Measurements from ENCODE around the gene WNT8B. TPM values are rescaled to one million over a fixed set of nuclear protein-coding genes. Genes with fewer than 3 reads are reported as not detected.

WNT8B gene
- total and polyA plus RNA-seq, 2 experiments from 2014 or later, result not detected

DNA sequence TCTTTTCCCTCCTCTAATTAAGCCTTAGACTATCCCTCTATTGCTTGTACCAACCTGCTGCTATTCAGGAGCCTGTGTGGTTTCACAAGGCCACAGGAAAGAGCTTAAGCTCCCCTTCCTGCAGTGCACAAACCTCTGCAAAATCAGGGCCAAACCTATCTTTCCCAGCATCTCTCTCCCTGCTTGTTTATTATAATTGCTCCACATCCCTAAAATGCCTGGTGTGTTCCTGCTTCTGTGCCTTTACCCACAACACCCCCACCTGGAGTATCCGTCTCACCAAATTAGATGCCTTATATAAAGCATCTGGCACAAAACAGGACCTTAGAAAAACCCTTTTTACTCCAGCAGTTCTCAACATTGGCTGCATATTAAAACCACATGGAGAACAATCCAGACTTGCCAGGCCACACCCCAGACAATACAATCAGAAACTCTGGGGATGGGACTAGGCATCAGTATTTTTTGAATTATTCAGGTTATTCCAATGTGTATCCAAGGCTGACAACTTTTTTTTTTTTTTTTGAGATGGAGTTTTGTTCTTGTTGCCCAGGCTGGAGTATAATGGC, 40.2 kb downstream of the WNT8B start:
- Histone ChIP-seq H3K36me3 (ENCODE audit: low read depth) (no peaks in the 10 kb centered on the region), H3K4me2 (ENCODE audit: unreplicated experiment) (no peak overlapping the region), H3K4me1 (ENCODE audit: insufficient read depth) (peaks cover 31% of the 10 kb centered on the region), H3K79me2 (ENCODE audit: insufficient read depth) (no peaks in the 10 kb centered on the region), H3K27me3 (replicated peaks; ENCODE audit: insufficient read depth) (no peaks in the 10 kb centered on the region), H2AFZ (no peak overlapping the region), H3K9me3 (ENCODE audit: low read depth) (no peaks in the 10 kb centered on the region), H3K9me2 (ENCODE audit: insufficient read depth) (no peaks in the 10 kb centered on the region), H3K9ac (no peak overlapping the region), H3K27ac (no peak overlapping the region), H3F3A (ENCODE audit: insufficient read depth) (peaks cover 21% of the 10 kb centered on the region), H4K20me1 (ENCODE audit: insufficient read depth) (no peaks in the 10 kb centered on the region), H3K4me3 (no peak overlapping the region)
- DNase-seq, result peak; percentile 20
- TF ChIP-seq EZH2phosphoT487 (IDR thresholded peaks at IDR 0.05; ENCODE audit: insufficient read depth, low read depth) (no peak), EZH2 (IDR thresholded peaks at IDR 0.05; ENCODE audit: insufficient read depth, poor library complexity, severe bottlenecking) (no peak)
- in situ Hi-C loops (cut with MboI), result no loop called here
- 86 to 100% methylated on average over 1 of the region's 1 CpG for WGBS, 2 experiments (ENCODE audit: low coverage in 1 of 2, low lambda C conversion rate in 2 of 2, missing lambda C conversion rate in 2 of 2)

GRCh38 chr10:100504096-100504495, 41.3 kb downstream of the WNT8B start:
- H3K27ac ChIP-seq, result no peak overlapping the region
- DNase-seq, result peak; percentile 45
- in situ Hi-C loops (cut with MboI), result no loop called here

GRCh38 chr10:100505164-100505563, 42.4 kb downstream of the WNT8B start:
- no peaks in the 10 kb centered on the region for H3K79me2 ChIP-seq (ENCODE audit: insufficient read depth)
- H4K20me1 ChIP-seq (ENCODE audit: insufficient read depth), result no peaks in the 10 kb centered on the region
- TF ChIP-seq EZH2phosphoT487 (IDR thresholded peaks at IDR 0.05; ENCODE audit: insufficient read depth, low read depth) (no peak), EZH2 (IDR thresholded peaks at IDR 0.05; ENCODE audit: insufficient read depth, poor library complexity, severe bottlenecking) (no peak)
- peaks cover 31% of the 10 kb centered on the region for H3K4me1 ChIP-seq (ENCODE audit: insufficient read depth)
- H3K9ac ChIP-seq, result no peak overlapping the region
- no peak overlapping the region for H3K4me3 ChIP-seq
- H3K36me3 ChIP-seq (ENCODE audit: low read depth), result no peaks in the 10 kb centered on the region
- H3F3A ChIP-seq (ENCODE audit: insufficient read depth), result peaks cover 21% of the 10 kb centered on the region
- no peaks in the 10 kb centered on the region for H3K27me3 ChIP-seq (replicated peaks; ENCODE audit: insufficient read depth)
- no peaks in the 10 kb centered on the region for H3K9me3 ChIP-seq (ENCODE audit: low read depth)
- no peak overlapping the region for H3K4me2 ChIP-seq (ENCODE audit: unreplicated experiment)
- no peaks in the 10 kb centered on the region for H3K9me2 ChIP-seq (ENCODE audit: insufficient read depth)
- no peak overlapping the region for H3K27ac ChIP-seq
- no peak for DNase-seq
- WGBS, 2 experiments (ENCODE audit: low coverage in 1 of 2, low lambda C conversion rate in 2 of 2, missing lambda C conversion rate in 2 of 2), result 100% methylated on average over 2 of the region's 2 CpGs
- in situ Hi-C loops (cut with MboI), result no loop called here
- H2AFZ ChIP-seq, result no peak overlapping the region

More at GRCh38 chr10:100504096-100504495, 41.3 kb downstream of the WNT8B start:
- Histone ChIP-seq H4K20me1 (ENCODE audit: insufficient read depth) (no peaks in the 10 kb centered on the region), H3K4me3 (no peak overlapping the region), H3F3A (ENCODE audit: insufficient read depth) (peaks cover 21% of the 10 kb centered on the region), H3K4me1 (ENCODE audit: insufficient read depth) (peaks cover 31% of the 10 kb centered on the region), H3K4me2 (ENCODE audit: unreplicated experiment) (no peak overlapping the region), H2AFZ (no peak overlapping the region), H3K9ac (no peak overlapping the region), H3K36me3 (ENCODE audit: low read depth) (no peaks in the 10 kb centered on the region), H3K79me2 (ENCODE audit: insufficient read depth) (no peaks in the 10 kb centered on the region), H3K9me3 (ENCODE audit: low read depth) (no peaks in the 10 kb centered on the region), H3K27me3 (replicated peaks; ENCODE audit: insufficient read depth) (no peaks in the 10 kb centered on the region), H3K9me2 (ENCODE audit: insufficient read depth) (no peaks in the 10 kb centered on the region)
- TF ChIP-seq EZH2 (IDR thresholded peaks at IDR 0.05; ENCODE audit: insufficient read depth, poor library complexity, severe bottlenecking) (no peak), EZH2phosphoT487 (IDR thresholded peaks at IDR 0.05; ENCODE audit: insufficient read depth, low read depth) (no peak)
- 15 to 23% methylated on average over 5 of the region's 5 CpGs for WGBS, 2 experiments (ENCODE audit: low coverage in 1 of 2, low lambda C conversion rate in 2 of 2, missing lambda C conversion rate in 2 of 2)

GRCh38 chr10:100506596-100507356, 44.0 kb downstream of the WNT8B start:
- Histone ChIP-seq H3K4me3 (no peak overlapping the region), H2AFZ (no peak overlapping the region), H3K27me3 (replicated peaks; ENCODE audit: insufficient read depth) (no peaks in the 10 kb centered on the region), H3K9ac (no peak overlapping the region), H3K9me2 (ENCODE audit: insufficient read depth) (no peaks in the 10 kb centered on the region), H3F3A (ENCODE audit: insufficient read depth) (peaks cover 21% of the 10 kb centered on the region), H3K9me3 (ENCODE audit: low read depth) (no peaks in the 10 kb centered on the region), H3K27ac (peak overlapping the region; percentile 19; the same call in 1 of the 2 replicates), H3K4me2 (ENCODE audit: unreplicated experiment) (peak overlapping the region; percentile 12), H3K4me1 (ENCODE audit: insufficient read depth) (peaks cover 27% of the 10 kb centered on the region), H4K20me1 (ENCODE audit: insufficient read depth) (no peaks in the 10 kb centered on the region), H3K36me3 (ENCODE audit: low read depth) (no peaks in the 10 kb centered on the region), H3K79me2 (ENCODE audit: insufficient read depth) (no peaks in the 10 kb centered on the region)
- in situ Hi-C loops (cut with MboI), result no loop called here
- peak; percentile 90 for DNase-seq
- WGBS, 2 experiments (ENCODE audit: low coverage in 1 of 2, low lambda C conversion rate in 2 of 2, missing lambda C conversion rate in 2 of 2), result 36 to 37% methylated on average over 5 of the region's 5 CpGs
- TF ChIP-seq EZH2phosphoT487 (IDR thresholded peaks at IDR 0.05; ENCODE audit: insufficient read depth, low read depth) (no peak), EZH2 (IDR thresholded peaks at IDR 0.05; ENCODE audit: insufficient read depth, poor library complexity, severe bottlenecking) (no peak)
